GM21619 (cell line): ENCODE measurements around the gene TACC2.
A peak's percentile ranks its signal among the peaks of the same experiment; 100 is the strongest.
"Not testable (repeated sequence)": the region's sequence is repeated elsewhere in the genome, so short reads cannot be mapped to it uniquely, and the experiment has no call there.

Experiments used
- ATAC-seq: cut with Tn5 transposase; IDR thresholded peaks from one replicate; pipeline ENCODE4 v1.9.1; 2021; ENCODE audit not compliant: unreplicated experiment

TACC2 gene

GRCh38 chr10:122089311-122090017 lies 100.5 kb downstream of the TACC2 start:
- ATAC-seq = no peak

GRCh38 chr10:122091722-122092121 lies 102.8 kb downstream of the TACC2 start:
- ATAC-seq = no peak

- ATAC-seq = no peak
These were observed 104.1 kb downstream of the TACC2 start for GRCh38 chr10:122093076-122093475.

GRCh38 chr10:122096181-122096580 lies 107.2 kb downstream of the TACC2 start:
- not testable (repeated sequence) for ATAC-seq

- no peak for ATAC-seq
These were observed 107.7 kb downstream of the TACC2 start for GRCh38 chr10:122096705-122097104.

DNA sequence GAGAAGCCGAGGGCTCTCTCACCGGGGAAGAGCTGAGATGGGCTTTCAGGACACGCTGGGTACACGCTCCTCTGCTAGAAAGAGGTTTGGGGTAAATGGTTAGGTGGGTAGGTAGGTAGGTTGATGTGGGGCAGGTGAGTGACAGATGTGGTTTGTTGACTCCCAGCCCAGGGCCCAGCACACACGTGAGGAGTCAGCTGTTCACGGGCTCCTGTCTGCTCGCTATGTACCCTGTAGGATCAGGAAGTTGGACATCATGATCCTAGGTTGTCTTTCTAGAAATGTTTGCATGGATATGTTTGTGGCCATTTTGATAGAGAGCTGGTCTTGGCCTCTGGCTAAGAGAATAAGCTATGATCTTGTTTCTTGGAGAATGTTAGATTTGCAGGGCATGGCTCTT lies 109.0 kb downstream of the TACC2 start:
- no peak for ATAC-seq

DNA sequence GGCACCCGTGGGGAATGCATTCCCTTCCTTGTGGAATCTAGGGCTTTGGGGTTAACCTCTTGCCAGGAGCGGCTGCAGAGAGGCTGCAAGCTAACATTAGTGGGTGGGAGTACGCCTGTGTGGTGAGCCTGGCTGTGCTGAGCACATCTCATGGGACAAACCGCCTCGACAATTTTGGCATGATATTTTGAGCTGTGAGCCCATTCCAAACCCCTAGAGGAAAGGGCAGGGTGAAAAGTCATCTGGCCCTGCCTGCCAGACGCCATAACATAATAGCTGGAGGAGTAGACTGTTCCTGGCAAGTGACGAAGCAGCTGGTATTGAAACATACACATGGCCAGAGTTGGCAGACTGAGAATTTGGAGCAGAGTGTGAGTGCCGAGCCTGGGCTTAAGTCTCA lies 110.0 kb downstream of the TACC2 start:
- no peak for ATAC-seq

DNA sequence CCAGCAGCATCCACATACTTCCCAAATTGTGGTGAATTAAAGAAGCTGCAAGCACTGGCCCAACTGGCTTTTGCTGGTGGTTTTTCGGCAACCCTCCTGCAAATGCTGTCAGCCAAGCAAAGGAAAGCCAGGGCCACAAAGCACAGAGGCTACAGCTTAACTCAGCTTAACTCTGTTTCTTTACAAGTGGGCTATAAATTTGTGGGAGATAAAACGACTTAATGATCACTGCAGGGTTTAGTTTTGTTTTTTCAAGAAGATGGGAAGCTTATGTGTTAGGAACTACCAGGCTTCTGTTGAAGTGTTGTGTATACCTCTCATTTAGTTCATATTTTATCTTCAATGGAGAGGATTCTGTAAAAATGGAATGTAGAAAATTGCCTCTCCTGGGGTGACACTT lies 110.6 kb downstream of the TACC2 start:
- no peak for ATAC-seq

DNA sequence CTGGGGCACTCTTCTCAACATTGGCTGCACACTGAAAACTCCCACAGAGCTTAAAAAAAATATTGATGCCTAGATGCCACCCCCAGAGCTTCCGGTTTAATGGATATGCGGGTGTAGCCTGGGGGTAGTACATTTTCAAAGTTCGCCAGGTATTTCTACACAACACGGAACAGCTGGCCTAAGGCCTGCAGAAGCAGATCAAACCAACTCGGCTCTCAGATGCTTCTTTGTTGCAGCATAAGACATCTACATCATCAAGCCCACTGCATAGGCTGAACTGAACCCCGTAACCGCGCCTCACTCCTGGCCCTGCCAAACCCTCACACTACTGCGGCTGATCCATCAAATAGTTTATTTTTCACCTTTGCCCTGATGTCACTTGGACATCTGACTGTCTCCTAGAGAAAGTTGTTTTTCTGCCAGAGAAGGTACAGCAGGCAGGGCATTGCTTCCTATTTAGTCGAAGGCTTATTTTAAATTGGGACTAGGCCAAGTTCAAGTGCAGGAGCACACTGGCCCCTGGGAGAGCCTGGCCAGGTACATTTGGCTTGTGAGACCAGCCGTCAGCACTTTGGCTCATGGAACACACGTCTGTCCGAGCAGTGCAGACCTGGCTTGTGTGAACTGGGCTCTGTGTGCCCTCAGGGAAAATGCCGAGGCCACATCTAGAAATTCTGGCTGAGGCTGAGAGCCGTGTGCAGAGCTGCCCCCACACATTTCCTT lies 113.3 kb downstream of the TACC2 start:
- no peak for ATAC-seq

GRCh38 chr10:122102869-122103525 lies 114.0 kb downstream of the TACC2 start:
- no peak for ATAC-seq

DNA sequence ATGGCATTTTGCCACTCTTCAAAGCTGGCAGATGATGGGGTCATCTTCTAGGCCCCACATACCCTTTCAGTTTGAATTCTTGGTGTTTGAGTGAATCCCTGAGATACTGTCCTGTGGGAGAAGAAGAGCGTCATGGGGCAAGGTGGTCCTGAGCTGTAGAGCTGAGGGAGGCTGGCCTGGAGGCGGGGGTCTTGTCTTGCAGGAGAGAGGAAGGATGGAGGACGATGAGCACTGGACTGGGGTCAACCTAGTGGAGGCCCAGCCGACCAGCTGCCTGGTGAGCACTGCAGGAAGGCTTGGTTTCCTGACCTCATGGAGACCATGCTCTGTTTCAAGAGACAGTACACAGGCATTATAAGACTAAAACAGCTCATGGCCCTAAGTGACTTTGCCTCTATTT lies 114.6 kb downstream of the TACC2 start:
- ATAC-seq = no peak

DNA sequence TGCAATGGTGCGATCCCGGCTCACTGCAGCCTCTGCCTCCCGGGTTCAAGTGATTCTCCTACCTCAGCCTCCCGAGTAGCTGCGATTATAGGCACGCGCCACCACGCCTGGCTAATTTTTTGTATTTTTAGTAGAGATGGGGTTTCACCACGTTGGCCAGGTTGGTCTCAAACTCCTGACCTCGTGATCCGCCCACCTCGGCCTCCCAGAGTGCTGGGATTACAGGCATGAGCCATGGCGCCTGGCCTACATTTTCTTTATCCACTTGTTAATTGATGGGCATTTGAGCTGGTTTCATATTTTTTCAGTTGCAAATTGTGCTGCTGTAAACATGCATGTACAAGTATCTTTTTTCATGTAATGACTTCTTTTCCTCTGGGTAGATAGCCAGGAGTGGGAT lies 119.8 kb downstream of the TACC2 start:
- not testable (repeated sequence) for ATAC-seq

- ATAC-seq = peak; percentile 60
These were observed 123.2 kb downstream of the TACC2 start for GRCh38 chr10:122112021-122112616.

DNA sequence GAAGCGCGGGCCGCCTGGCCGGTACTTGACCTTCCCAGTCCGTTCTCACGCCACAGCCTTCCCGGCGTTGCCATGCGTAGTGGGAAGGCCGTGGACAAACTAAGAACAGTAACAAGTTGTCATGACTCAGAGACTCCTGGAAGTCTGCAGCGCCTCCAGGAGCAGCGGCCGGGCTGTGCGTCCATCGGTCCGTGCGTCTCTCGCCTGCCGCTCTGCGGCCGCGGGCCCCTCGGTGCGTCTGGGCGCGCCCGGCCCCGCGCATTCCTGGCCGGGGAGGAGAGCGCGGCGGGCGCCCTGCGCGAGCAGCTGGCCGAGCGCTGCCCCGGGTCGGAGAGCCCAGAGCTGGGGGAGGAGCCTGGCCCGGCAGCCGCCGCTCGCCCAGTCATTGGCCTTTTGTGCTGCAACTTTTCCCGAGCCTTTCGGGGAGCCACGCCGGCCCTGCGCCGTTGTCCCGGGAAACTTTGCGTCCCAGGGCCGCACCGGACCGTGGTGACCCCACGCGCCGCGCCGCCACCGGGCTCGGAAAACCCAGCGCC lies 123.7 kb downstream of the TACC2 start:
- ATAC-seq = no peak

- ATAC-seq = no peak
These were observed 124.4 kb downstream of the TACC2 start for GRCh38 chr10:122113161-122113944.

GRCh38 chr10:122113945-122114747 lies 125.2 kb downstream of the TACC2 start:
- no peak for ATAC-seq

DNA sequence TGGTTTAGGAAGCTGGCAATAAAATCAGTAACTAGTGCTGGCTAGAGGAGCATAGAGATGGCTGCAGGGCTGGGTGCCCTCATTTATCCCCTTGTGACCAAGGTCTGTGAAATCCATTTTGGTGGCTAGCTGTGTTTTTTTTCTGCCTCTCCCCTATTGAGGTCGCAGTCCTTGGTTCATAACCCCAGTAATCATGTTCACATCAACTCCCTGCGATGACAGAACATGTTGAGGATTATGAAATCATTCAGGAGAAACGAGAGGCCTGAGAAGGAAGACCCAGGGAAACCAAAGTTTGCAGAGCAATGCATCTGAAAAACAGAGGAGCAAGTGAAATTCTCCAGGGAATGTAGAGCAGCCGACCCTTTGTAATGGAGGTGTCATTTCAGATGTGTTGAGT lies 126.9 kb downstream of the TACC2 start:
- ATAC-seq = no peak

GRCh38 chr10:122116331-122116730 lies 127.4 kb downstream of the TACC2 start:
- ATAC-seq = no peak

DNA sequence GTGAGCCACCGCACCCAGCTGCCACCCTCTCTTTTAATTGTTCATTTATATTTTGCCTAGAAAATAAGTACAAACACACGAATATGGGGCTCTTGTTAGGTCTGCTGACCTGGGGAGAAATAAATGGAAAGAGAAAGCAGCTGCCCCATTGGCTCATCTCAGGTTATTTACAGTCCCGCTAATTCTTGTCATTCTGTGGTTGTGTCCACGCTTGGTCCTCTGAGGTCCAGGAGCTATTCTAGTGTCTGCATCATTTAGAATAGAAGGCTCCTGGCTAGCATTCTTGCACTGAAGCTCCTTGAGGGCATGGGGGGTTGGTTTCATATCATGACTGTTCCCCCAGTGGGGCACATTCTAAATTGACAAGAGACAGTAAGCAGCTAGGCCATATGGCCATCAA lies 128.5 kb downstream of the TACC2 start:
- no peak for ATAC-seq
